DND-41 (cell line): ENCODE results near the gene RBMS1.

Source experiments
- CTCF ChIP-seq: IDR thresholded peaks from 2 replicates; pipeline ENCODE4 v1.5.1; 2012; ENCODE audit warnings: borderline replicate concordance, low read length, moderate library complexity, mild to moderate bottlenecking; ENCODE audit not compliant: poor library complexity, severe bottlenecking; ENCODE audit errors: extremely low read depth
- EZH2 ChIP-seq: IDR thresholded peaks from 3 replicates; pipeline ENCODE4 v1.6.1; 2012; ENCODE audit warnings: borderline replicate concordance, low read depth, mild to moderate bottlenecking, moderate library complexity, low read length, inconsistent platforms; ENCODE audit not compliant: severe bottlenecking

- TF ChIP-seq CTCF (no peak), EZH2 (no peak)
Observed at GRCh38 chr2:160321006-160321405, 172.6 kb downstream of the RBMS1 start.
